ENCODE data around the gene JADE2. TPM values are rescaled to one million over a fixed set of nuclear protein-coding genes. Genes with fewer than 3 reads are reported as not detected.
"Not testable (repeated sequence)": the region's sequence is repeated elsewhere in the genome, so short reads cannot be mapped to it uniquely, and the experiment has no call there.

JADE2 gene
- total RNA-seq = 8.9 TPM
- 41.2 TPM for polyA plus RNA-seq

DNA sequence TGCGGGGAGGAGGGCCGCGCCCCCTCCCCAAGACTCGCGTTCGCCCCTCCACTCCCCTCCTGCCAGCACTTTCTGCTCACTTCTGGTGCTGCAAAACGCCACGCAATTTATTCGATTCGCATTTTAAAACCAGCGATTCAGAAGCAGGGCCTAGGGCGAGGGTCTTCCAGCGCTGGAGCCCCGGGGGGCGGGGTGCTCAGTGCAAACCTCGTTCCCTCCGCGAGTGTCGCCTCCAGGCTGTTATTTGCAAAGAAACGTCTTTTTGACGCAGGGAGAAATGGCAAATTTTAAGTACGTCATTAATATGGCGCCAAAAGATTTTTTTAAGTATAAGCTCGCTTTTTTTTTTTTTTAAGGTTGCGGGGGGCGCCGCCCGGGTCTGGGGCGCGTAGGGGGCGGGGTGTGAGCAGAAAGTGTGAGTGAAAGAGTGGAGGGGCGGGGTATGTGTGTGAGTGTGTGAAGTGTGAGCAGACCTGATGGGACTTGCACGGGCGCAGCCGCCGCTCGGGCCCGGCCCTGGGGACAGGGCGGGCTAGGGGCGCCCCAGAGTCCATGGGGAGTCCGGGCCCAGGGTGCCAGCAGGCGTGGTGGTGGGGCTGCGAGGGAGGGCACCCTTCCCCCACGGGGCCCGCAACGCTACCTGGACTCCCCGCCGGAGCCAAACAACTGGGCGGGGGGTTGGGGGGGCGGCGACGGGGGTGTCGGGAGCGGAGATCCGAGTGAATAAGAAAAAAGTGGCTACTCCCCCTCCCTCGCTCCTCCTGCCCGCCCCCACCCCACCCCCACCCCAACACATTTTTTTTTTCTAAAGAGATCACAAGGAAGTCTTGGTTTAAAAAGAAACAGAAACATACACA is at the start of gene JADE2:
Gene JADE2, plus strand, starts transcription at position 845 of the 857 bp plus-strand sequence. CDS start 10,188 bp downstream, outside the sequence.
- peak; percentile 65 for DNase-seq (ENCODE audit: extremely low spot score)
- H3K4me1 ChIP-seq (ENCODE audit: insufficient read depth) = peaks cover 4% of the 10 kb centered on the region
- H3K36me3 ChIP-seq (ENCODE audit: insufficient read depth) = no peaks in the 10 kb centered on the region
- under 1% methylated on average over 57 of the region's 57 CpGs for WGBS
- H3K27ac ChIP-seq (ENCODE audit: low read depth) = peak within 1 kb of the TSS; percentile 98
- peak within 1 kb of the TSS; percentile 90 for H3K4me3 ChIP-seq (ENCODE audit: low read depth, low read length)

DNA sequence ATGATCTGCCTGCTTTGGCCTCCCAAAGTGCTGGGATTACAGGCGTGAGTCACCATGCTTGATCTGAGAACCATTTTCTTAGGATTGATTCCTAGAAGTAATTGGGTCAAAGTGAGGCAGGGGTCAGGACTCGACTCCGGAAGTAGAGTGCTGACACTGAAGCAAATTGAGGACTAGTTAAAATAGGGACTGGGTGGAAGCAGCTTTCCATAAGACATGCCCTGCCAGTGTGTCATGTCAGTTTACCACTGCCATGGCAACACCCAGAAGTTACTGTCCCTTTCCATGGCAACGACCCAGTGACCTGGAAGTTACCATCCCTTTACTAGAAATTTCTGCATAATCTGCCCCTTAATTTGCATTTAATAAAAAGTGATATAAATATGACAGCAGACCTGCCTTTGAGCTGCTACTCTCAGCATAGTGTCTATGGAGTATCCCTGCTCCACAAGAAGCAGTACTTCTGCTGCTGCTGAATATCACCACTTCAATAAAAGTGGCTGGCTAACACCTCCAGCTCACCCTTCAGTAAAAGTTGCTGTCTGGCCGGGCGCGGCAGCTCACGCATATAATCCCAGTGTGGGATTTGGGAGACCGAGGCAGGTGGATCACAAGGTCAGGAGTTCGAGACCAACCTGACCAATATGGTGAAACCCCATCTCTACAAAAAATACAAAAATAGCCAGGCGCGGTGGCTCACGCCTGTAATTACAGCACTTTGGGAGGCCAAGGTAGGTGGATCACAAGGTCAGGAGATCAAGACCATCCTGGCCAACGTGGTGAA is 47.8 kb upstream of the JADE2 start:
- WGBS = 90% methylated on average over 14 of the region's 14 CpGs
- no peak for DNase-seq (ENCODE audit: extremely low spot score)
- Histone ChIP-seq H3K4me1 (ENCODE audit: insufficient read depth) (no peaks in the 10 kb centered on the region), H3K4me3 (ENCODE audit: low read depth, low read length) (no peak overlapping the region), H3K27ac (ENCODE audit: low read depth) (no peak overlapping the region), H3K36me3 (ENCODE audit: insufficient read depth) (no peaks in the 10 kb centered on the region)

DNA sequence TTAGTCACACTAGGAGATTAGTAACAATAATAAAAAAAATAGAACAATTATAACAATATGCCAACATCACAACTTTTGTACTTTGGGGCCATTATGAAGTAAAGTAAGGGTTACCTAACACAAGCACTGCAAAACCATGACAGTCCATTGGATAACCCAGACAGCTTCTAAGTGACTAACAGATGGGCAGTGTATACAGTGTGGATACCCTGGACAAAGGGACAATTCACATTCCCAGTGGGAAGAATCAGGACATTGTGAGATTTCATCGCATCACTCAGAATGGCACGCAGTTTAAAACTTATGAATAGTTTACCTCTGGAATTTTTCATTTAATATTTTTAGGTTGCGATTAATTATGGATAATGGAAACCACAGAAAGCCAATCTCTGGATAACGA is 45.6 kb upstream of the JADE2 start:
- H3K27ac ChIP-seq (ENCODE audit: low read depth) = no peak overlapping the region
- DNase-seq (ENCODE audit: extremely low spot score) = no peak
- H3K4me1 ChIP-seq (ENCODE audit: insufficient read depth) = no peaks in the 10 kb centered on the region
- 84% methylated on average over 4 of the region's 4 CpGs for WGBS
- H3K36me3 ChIP-seq (ENCODE audit: insufficient read depth) = no peaks in the 10 kb centered on the region
- H3K4me3 ChIP-seq (ENCODE audit: low read depth, low read length) = no peak overlapping the region

DNA sequence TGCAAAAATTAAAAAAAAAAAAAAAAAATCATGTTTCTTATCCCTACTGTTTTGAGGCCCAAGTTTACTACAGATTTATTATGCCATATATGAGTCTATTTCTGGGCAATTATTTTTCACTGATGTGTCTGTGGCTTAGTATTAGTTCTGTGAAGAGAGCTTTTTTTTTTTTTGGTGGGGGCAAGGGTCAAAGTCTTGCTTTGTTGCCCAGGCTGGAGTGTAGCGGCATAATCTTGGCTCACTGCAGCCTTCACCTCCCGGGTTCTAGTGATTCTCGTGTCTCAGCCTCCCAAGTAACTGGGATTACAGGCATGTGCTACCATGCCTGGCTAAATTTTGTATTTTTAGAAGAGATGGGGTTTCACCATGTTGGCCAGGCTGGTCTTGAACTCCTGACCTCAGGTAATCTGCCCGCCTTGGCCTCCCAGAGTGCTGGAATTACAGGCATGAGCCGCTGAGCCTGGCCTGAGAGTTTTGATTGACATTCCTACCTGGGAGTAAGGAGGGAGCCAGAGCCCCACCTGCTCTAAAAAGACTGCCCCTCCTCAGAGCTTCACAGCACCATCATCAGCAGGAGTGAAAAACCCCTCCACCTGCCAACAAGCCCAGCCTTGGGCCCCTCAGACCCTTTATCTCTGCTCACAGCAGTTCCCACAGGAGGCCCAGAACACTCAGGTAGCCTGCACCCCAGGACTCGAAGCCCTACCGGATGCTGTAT is 36.1 kb upstream of the JADE2 start:
- Histone ChIP-seq H3K36me3 (ENCODE audit: insufficient read depth) (no peaks in the 10 kb centered on the region), H3K4me3 (ENCODE audit: low read depth, low read length) (no peak overlapping the region), H3K27ac (ENCODE audit: low read depth) (no peak overlapping the region), H3K4me1 (ENCODE audit: insufficient read depth) (no peaks in the 10 kb centered on the region)
- 88% methylated on average over 7 of the region's 7 CpGs for WGBS
- DNase-seq (ENCODE audit: extremely low spot score) = no peak

DNA sequence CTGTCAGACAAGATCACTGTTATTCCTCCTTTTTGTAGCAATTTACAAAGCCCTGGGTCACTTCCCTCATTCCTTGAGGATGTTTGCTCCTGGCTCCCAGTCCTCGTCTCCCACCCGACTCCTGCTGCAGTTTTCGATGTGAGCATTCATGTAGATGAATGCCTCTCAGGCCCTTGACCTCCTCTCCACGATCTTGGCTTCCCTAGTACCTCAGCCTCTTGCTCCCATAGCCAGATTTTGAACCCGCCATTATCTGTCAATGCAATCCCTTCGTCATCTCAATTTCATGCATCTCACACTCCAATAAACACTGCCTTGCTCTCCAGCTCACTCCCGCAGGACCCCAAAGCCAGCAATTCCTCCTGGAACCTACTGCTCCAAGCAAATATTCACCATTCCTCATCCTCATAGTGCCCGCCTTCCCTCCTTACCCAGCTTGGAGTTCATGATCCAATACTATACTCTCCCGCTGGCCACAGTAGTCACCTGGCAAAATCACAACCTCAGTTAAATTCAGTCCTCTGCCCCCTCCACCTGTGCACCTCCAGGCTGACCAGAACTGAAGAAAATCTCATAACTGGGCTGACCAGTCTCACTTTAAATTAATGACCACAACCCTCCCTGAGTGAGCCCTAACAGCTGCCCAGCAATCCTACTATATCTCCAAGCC is 35.1 kb upstream of the JADE2 start:
- WGBS = 87% methylated on average over 9 of the region's 9 CpGs
- no peak overlapping the region for H3K4me3 ChIP-seq (ENCODE audit: low read depth, low read length)

DNA sequence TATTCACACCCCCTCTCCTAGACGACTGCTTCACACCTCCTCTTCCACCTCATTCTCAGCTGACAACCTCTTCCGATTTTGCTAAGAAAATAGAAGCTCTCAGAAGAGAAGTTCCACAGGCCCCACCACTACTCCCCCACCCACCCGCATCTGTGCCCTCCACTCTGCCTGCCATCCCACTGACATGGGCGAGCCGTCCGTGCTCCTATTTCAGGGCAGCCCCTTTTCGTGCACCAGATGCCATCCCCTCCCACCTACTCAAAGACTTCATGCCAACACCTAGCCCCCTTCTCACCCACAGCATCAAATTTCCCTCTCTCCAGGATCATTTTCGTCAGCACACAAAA is 34.6 kb upstream of the JADE2 start:
- no peaks in the 10 kb centered on the region for H3K4me1 ChIP-seq (ENCODE audit: insufficient read depth)
- no peaks in the 10 kb centered on the region for H3K36me3 ChIP-seq (ENCODE audit: insufficient read depth)
- H3K27ac ChIP-seq (ENCODE audit: low read depth) = no peak overlapping the region
- H3K4me3 ChIP-seq (ENCODE audit: low read depth, low read length) = no peak overlapping the region
- DNase-seq (ENCODE audit: extremely low spot score) = no peak
- 74% methylated on average over 8 of the region's 8 CpGs for WGBS

More for the DNA sequence above, 35.1 kb upstream of the JADE2 start:
- H3K27ac ChIP-seq (ENCODE audit: low read depth) = no peak overlapping the region
- no peaks in the 10 kb centered on the region for H3K36me3 ChIP-seq (ENCODE audit: insufficient read depth)
- no peak for DNase-seq (ENCODE audit: extremely low spot score)
- no peaks in the 10 kb centered on the region for H3K4me1 ChIP-seq (ENCODE audit: insufficient read depth)

DNA sequence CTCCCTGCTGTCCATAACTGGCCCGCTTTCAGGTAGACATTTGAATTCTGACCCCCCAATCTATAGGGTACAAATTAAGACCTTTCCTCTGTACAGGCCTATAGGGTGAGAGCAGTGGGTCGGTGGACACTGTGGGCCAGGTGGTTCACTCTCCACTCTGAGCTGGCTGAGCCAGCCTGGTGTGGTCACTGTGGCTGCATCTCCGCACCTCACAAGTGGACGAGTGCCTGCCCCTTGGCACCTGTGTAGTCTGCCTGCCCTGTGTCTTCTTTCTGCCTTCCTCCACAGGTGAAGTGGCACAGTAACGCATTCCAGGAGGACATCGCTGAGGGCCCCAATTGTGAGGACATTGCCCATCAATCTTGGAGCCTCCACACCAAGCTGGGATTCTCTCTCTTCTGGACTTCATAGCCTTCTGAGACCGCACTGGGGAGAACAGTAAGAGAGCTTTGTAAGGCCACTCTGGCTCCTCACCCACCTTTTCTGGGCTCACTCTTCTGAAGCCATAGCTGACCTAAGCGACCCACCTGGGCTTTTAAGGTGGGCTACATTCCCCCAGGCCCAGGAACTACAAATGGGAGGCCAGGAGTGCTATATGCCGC is 33.5 kb upstream of the JADE2 start:
- no peak overlapping the region for H3K4me3 ChIP-seq (ENCODE audit: low read depth, low read length)
- 94% methylated on average over 9 of the region's 9 CpGs for WGBS

DNA sequence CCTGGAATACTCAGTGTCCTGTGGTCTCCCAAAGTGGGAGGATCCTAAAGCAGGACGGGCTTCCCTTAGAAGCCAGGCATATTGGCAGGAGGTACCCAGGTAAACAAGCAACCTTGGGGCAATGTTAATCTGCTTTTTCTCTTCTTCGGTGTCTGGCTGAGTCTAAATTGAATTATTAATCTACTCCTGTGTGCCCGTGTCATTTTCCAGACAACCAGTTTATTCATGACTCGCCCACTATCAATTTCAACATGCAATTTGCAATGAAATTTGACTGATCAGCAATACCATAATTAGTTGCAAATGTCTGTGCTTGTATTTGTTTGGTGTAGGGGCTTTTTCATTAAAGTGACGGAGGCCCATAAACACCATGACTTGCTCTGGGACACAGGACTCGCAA is 32.9 kb upstream of the JADE2 start:
- 89% methylated on average over 6 of the region's 6 CpGs for WGBS
- H3K27ac ChIP-seq (ENCODE audit: low read depth) = no peak overlapping the region
- no peaks in the 10 kb centered on the region for H3K4me1 ChIP-seq (ENCODE audit: insufficient read depth)
- H3K36me3 ChIP-seq (ENCODE audit: insufficient read depth) = no peaks in the 10 kb centered on the region
- DNase-seq (ENCODE audit: extremely low spot score) = no peak
- H3K4me3 ChIP-seq (ENCODE audit: low read depth, low read length) = no peak overlapping the region

More for the DNA sequence above, 33.5 kb upstream of the JADE2 start:
- Histone ChIP-seq H3K4me1 (ENCODE audit: insufficient read depth) (no peaks in the 10 kb centered on the region), H3K27ac (ENCODE audit: low read depth) (no peak overlapping the region), H3K36me3 (ENCODE audit: insufficient read depth) (no peaks in the 10 kb centered on the region)
- DNase-seq (ENCODE audit: extremely low spot score) = no peak

DNA sequence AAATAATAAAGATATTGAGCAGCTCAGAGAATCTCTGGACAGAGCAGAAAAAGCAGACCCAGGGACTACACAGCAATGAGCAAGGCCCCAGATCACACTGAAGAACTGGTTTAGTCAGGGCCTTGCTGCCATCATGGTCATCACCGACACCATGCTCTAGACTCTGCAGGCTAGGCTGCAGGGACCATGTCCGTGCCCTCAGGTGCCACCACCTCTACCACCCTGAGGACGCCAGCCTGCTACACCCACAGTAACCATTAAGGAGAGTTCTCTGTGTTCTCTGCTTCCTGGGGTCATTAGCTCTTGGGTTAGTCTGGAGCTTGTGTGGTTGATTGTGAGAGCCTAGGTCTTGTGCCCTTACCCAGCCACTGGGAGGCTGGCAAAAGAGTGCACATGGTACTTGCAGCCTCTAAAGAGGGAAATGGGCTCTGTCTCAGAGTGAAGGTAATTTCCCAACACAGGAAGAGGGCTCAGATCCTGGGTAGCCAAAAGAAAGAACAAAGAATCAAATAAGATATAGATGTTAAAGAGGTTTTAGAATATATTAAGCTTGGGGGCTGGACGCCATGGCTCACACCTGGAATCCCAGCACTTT is 31.9 kb upstream of the JADE2 start:
- Histone ChIP-seq H3K27ac (ENCODE audit: low read depth) (no peak overlapping the region), H3K4me3 (ENCODE audit: low read depth, low read length) (no peak overlapping the region), H3K4me1 (ENCODE audit: insufficient read depth) (no peaks in the 10 kb centered on the region), H3K36me3 (ENCODE audit: insufficient read depth) (no peaks in the 10 kb centered on the region)
- WGBS = 93% methylated on average over 4 of the region's 4 CpGs
- DNase-seq (ENCODE audit: extremely low spot score) = no peak

DNA sequence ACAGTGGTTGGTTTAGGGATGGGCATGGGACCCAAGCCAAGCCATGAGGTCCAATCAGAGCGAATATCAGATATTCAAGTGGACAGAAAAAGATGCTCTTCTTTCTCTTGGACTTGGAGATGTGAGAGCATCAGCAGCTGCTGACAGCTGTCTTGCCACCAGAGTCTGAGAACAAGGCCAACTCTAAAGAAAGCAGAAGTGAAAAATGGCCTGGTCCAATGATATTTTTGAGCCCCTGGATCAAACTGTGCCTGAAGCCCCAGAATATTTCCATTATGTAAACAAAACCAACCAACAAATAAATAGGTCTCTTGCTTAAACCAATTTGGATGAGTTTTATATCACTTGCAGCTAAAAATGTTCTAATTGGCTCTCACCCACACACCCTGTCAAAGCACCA is 30.7 kb upstream of the JADE2 start:
- no peak overlapping the region for H3K27ac ChIP-seq (ENCODE audit: low read depth)
- H3K4me3 ChIP-seq (ENCODE audit: low read depth, low read length) = no peak overlapping the region
- no peak for DNase-seq (ENCODE audit: extremely low spot score)
- no peaks in the 10 kb centered on the region for H3K4me1 ChIP-seq (ENCODE audit: insufficient read depth)
- H3K36me3 ChIP-seq (ENCODE audit: insufficient read depth) = no peaks in the 10 kb centered on the region
- WGBS = 74% methylated on average over 1 of the region's 1 CpG

DNA sequence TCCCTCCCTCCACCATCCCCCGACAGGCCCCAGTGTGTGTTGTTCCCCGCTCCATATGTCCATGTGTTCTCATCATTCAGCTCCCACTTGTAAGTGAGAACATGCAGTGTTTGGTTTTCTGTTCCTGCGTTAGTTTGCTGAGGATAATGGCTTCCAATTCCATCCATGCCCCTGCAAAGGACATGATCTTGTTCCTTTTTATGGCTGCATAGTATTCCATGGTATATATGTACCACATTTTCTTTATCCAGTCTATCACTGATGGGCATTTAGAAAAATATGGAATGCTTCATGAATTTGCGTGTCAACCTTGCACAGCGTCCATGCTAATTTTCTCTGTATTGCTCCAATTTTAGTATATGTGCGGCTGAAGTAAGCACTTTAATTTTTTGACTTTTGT is 25.6 kb upstream of the JADE2 start:
- DNase-seq (ENCODE audit: extremely low spot score); H3K4me3 ChIP-seq (ENCODE audit: low read depth, low read length); H3K36me3 ChIP-seq (ENCODE audit: insufficient read depth); H3K27ac ChIP-seq (ENCODE audit: low read depth); H3K4me1 ChIP-seq (ENCODE audit: insufficient read depth): not testable (repeated sequence)
- 95% methylated on average over 6 of the region's 6 CpGs for WGBS

DNA sequence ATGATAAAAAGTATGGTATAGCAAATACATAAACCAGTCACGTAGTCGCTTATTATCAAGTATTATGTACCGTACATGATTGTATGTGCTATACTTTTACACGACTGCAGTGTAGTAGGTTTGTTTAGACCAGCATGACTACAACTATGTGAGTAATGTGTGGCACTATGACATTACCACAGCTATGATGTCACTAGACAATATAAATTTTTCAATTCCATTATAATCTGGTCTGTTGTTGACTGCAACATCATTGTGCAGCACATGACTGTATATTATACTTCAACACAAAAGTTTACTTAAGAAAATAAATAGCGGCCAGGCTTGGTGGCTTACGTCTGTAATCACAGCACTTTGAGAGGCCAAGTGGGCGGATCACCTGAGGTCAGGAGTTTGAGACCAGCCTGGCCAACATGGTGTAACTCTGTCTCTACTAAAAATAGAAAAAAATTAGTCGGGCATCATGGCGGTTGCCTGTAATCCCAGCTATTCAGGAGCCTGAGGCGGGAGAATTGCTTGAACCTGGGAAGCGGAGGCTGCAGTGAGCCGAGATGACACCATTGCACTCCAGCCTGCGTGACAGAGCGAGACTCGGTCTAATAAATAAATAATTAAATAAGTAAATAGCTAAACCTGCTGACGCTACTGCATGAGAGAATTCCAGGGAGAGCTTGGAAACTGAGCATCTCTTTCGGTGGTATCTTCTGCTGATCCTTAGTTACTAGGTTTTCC is 24.6 kb upstream of the JADE2 start:
- Histone ChIP-seq H3K36me3 (ENCODE audit: insufficient read depth) (no peaks in the 10 kb centered on the region), H3K27ac (ENCODE audit: low read depth) (no peak overlapping the region), H3K4me1 (ENCODE audit: insufficient read depth) (peaks cover 3% of the 10 kb centered on the region), H3K4me3 (ENCODE audit: low read depth, low read length) (no peak overlapping the region)
- 93% methylated on average over 17 of the region's 17 CpGs for WGBS
- no peak for DNase-seq (ENCODE audit: extremely low spot score)

All from urinary bladder (tissue), 4 donors.